Measurements from ENCODE around the gene FBXW4. TPM values are rescaled to one million over a fixed set of nuclear protein-coding genes. Genes with fewer than 3 reads are reported as not detected.

Gene FBXW4
- polyA plus RNA-seq, 2 of the 4 experiments (the other 2 are of a cell fraction), result 24.0 to 41.1 TPM

GRCh38 chr10:101651336-101651735 is 43.6 kb downstream of the FBXW4 start:
- Histone ChIP-seq H3K9me3 (no peaks in the 10 kb centered on the region), H3K27ac (no peak overlapping the region), H3K4me3 (no peak overlapping the region), H3K4me1 (no peaks in the 10 kb centered on the region), H3K4me2 (no peak overlapping the region)
- ChIA-PET POLR2A (no interaction called here), CTCF (interaction anchor here (1.0 kb wide), 1 partner anchor 10 kb away, joined by 3 read pairs; no protein-coding TSS in a partner anchor)
- FAIRE-seq, result no peak
- no peak for DNase-seq (ENCODE audit: low read depth in 1 of 2, low spot score in 1 of 2)
- 91% methylated on average over 5 of the region's 5 CpGs for WGBS (ENCODE audit: missing lambda C conversion rate)
- TF ChIP-seq NFE2L2 (conservative IDR thresholded peaks at IDR 0.05; ENCODE audit: low read length), result no peak
- no peak for TF ChIP-seq FOSL2 (IDR thresholded peaks at IDR 0.05)
- TF ChIP-seq FOSL2 (CRISPR knock-in tag; IDR thresholded peaks at IDR 0.05), result no peak
- no peak for TF ChIP-seq CHD2 (IDR thresholded peaks at IDR 0.05; ENCODE audit: low read length, partially characterized antibody)
- no peak for TF ChIP-seq RNF2 (IDR thresholded peaks at IDR 0.05; ENCODE audit: borderline replicate concordance, low read depth)
- no peak for TF ChIP-seq MAZ (IDR thresholded peaks at IDR 0.05; ENCODE audit: borderline replicate concordance, low read depth, low read length)
- no peak for TF ChIP-seq FOXS1 (CRISPR knock-in tag; IDR thresholded peaks at IDR 0.05)
- no peak for TF ChIP-seq CBX8 (IDR thresholded peaks at IDR 0.05)
- no peak for TF ChIP-seq JUN (IDR thresholded peaks at IDR 0.05)
- no peak for TF ChIP-seq EP300 (IDR thresholded peaks at IDR 0.05)
- TF ChIP-seq TFCP2L1 (CRISPR knock-in tag; IDR thresholded peaks at IDR 0.05), result no peak
- no peak for TF ChIP-seq HOXB13 (CRISPR knock-in tag; IDR thresholded peaks at IDR 0.05; ENCODE audit: low read depth)
- TF ChIP-seq RAD21 (conservative IDR thresholded peaks at IDR 0.05 in 1 of 2, IDR thresholded peaks at IDR 0.05 in 1 of 2), result no peak
- TF ChIP-seq SREBF2 (IDR thresholded peaks at IDR 0.05), result no peak
- no peak for TF ChIP-seq NR3C1 (IDR thresholded peaks at IDR 0.05)
- TF ChIP-seq HOXA7 (CRISPR knock-in tag; IDR thresholded peaks at IDR 0.05), result no peak
- TF ChIP-seq EHF (CRISPR knock-in tag; IDR thresholded peaks at IDR 0.05), result no peak
- TF ChIP-seq POLR2A (IDR thresholded peaks at IDR 0.05; ENCODE audit: low read length), result no peak
- TF ChIP-seq REST (IDR thresholded peaks at IDR 0.05), result no peak
- ATAC-seq, result no peak

DNA sequence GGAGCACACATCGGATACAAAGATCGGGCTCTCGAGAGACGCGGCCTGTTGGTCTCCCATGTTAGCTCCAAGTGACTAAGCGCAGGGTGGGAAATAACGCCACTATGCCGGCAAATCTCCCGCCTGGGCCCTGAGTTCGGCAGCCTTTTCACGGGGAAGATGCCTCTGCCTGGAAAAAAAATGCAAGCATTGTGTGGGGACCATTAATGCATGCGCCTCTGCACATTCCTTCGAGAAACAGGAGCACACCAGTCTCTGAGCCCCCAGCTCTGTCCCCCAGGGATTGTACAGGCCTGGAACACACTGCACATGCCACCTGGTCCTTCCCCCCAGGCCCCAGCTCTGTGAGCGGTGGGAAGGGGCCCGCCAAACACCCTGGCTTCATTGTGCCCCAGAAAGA is 44.1 kb downstream of the FBXW4 start:
- 95% methylated on average over 15 of the region's 15 CpGs for WGBS (ENCODE audit: missing lambda C conversion rate)
- H3K4me1 ChIP-seq, result no peaks in the 10 kb centered on the region
- no peak for TF ChIP-seq FOXS1 (CRISPR knock-in tag; IDR thresholded peaks at IDR 0.05)
- TF ChIP-seq MAFK (IDR thresholded peaks at IDR 0.05; ENCODE audit: partially characterized antibody), result no peak
- no peak for TF ChIP-seq JUNB (IDR thresholded peaks at IDR 0.05)
- TF ChIP-seq, protein P1, sequence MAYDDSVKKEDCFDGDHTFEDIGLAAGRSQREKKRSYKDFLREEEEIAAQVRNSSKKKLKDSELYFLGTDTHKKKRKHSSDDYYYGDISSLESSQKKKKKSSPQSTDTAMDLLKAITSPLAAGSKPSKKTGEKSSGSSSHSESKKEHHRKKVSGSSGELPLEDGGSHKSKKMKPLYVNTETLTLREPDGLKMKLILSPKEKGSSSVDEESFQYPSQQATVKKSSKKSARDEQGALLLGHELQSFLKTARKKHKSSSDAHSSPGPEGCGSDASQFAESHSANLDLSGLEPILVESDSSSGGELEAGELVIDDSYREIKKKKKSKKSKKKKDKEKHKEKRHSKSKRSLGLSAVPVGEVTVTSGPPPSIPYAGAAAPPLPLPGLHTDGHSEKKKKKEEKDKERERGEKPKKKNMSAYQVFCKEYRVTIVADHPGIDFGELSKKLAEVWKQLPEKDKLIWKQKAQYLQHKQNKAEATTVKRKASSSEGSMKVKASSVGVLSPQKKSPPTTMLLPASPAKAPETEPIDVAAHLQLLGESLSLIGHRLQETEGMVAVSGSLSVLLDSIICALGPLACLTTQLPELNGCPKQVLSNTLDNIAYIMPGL (CRISPR knock-in tag; IDR thresholded peaks at IDR 0.05; ENCODE audit: borderline replicate concordance), result no peak
- no peak for TF ChIP-seq RFX5 (IDR thresholded peaks at IDR 0.05)
- TF ChIP-seq, protein P2, sequence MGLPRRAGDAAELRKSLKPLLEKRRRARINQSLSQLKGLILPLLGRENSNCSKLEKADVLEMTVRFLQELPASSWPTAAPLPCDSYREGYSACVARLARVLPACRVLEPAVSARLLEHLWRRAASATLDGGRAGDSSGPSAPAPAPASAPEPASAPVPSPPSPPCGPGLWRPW (IDR thresholded peaks at IDR 0.05), result no peak
- no peak for TF ChIP-seq HOXB5 (CRISPR knock-in tag; IDR thresholded peaks at IDR 0.05)
- TF ChIP-seq KDM5A (IDR thresholded peaks at IDR 0.05), result no peak
- no peak for TF ChIP-seq RCOR1 (IDR thresholded peaks at IDR 0.05; ENCODE audit: low read depth, low read length)
- no peak for TF ChIP-seq HDAC2 (IDR thresholded peaks at IDR 0.05)
- no peak for TF ChIP-seq EHMT2 (IDR thresholded peaks at IDR 0.05; ENCODE audit: low read depth)
- no peak for TF ChIP-seq JUN (IDR thresholded peaks at IDR 0.05)
- no peak for TF ChIP-seq CEBPB (IDR thresholded peaks at IDR 0.05)
- TF ChIP-seq, protein P3, sequence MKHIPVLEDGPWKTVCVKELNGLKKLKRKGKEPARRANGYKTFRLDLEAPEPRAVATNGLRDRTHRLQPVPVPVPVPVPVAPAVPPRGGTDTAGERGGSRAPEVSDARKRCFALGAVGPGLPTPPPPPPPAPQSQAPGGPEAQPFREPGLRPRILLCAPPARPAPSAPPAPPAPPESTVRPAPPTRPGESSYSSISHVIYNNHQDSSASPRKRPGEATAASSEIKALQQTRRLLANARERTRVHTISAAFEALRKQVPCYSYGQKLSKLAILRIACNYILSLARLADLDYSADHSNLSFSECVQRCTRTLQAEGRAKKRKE (CRISPR knock-in tag; IDR thresholded peaks at IDR 0.05; ENCODE audit: low read depth), result no peak
- TF ChIP-seq EHF (CRISPR knock-in tag; IDR thresholded peaks at IDR 0.05), result no peak
- TF ChIP-seq CHD2 (IDR thresholded peaks at IDR 0.05; ENCODE audit: low read length, partially characterized antibody), result no peak
- no peak overlapping the region for H3K4me2 ChIP-seq
- ChIA-PET CTCF (interaction anchor here (1.0 kb wide), 1 partner anchor 11 kb away, joined by 3 read pairs; no protein-coding TSS in a partner anchor), POLR2A (no interaction called here)
- H3K27ac ChIP-seq, result no peak overlapping the region
- DNase-seq (ENCODE audit: low read depth in 1 of 2, low spot score in 1 of 2) (no peak), FAIRE-seq (no peak), ATAC-seq (no peak)
- no peaks in the 10 kb centered on the region for H3K9me3 ChIP-seq
- no peak overlapping the region for H3K4me3 ChIP-seq
